Erythroblast (primary cell): ENCODE data around the gene CHST6.

Experiments used
- GATA1 ChIP-seq: IDR thresholded peaks from 2 replicates; pipeline ENCODE4 v1.6.1; 2011; ENCODE audit warnings: low read depth, mild to moderate bottlenecking, control low read depth, low read length, moderate library complexity
- POLR2A ChIP-seq: IDR thresholded peaks from 2 replicates; pipeline ENCODE4 v1.6.1; 2011; ENCODE audit warnings: mild to moderate bottlenecking, low read length

GRCh38 chr16:75532142-75532765 lies 37.0 kb upstream of the CHST6 start:
- TF ChIP-seq POLR2A (no peak), GATA1 (no peak)
